Keratinocyte (primary cell): ENCODE results near the gene OGDH.

Experiments
- CTCF ChIP-seq, 3 experiments: IDR thresholded peaks in 1 of 3; conservative IDR thresholded peaks in 1 of 3; optimal IDR thresholded peaks in 1 of 3; 2 replicates in 2 of 3; 3 replicates in 1 of 3; pipeline versions ENCODE3 to v1.5.1; 2011; ENCODE audit warnings: low read length in 3 of 3, mild to moderate bottlenecking in 3 of 3, moderate library complexity in 2 of 3, control low read depth in 1 of 3, inconsistent platforms in 1 of 3; ENCODE audit not compliant: insufficient read depth in 2 of 3; ENCODE audit errors: extremely low read depth in 1 of 3
- EZH2 ChIP-seq: IDR thresholded peaks from one replicate; pipeline ENCODE4 v1.6.1; 2012; ENCODE audit warnings: inconsistent platforms, mild to moderate bottlenecking, low read length, moderate library complexity

- no peak for TF ChIP-seq CTCF (optimal IDR thresholded peaks at IDR 0.05 in 1 of 3, IDR thresholded peaks at IDR 0.05 in 1 of 3, conservative IDR thresholded peaks at IDR 0.05 in 1 of 3; ENCODE audit: extremely low read depth in 1 of 3, insufficient read depth in 2 of 3, low read length in 3 of 3)
- TF ChIP-seq EZH2 = no peak
Measured at GRCh38 chr7:44650242-44650641, 43.8 kb downstream of the OGDH start.
